GM12892 (cell line): ENCODE measurements around the gene SHROOM3.

ENCODE experiments used
- POLR2A ChIP-seq: IDR thresholded peaks from 2 replicates; pipeline ENCODE4 v1.6.1; 2011; ENCODE audit warnings: low read depth, low read length, control low read depth
- POLR2AphosphoS5 ChIP-seq: IDR thresholded peaks from 2 replicates; pipeline ENCODE4 v1.6.1; 2011; ENCODE audit warnings: low read depth, low read length, control low read depth

DNA sequence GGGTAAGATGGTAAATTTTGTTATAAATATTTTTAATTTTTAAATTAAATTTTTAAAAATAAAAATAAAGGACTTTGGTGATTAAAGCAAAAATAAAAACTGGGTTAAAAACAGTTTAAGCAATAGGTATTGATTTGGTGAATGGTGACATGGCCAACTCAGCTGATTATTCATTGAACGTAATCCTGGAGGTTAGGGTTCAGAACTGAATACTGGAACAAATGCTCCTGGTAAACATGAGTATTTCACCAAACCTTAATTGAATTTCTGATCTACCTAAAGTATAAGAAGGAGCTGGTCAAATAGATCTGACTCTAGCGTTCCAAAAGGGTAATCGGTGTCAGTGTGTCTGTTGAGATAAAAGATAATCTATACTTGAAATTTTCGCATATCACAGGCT lies 141.8 kb downstream of the SHROOM3 start:
- TF ChIP-seq POLR2A (no peak), POLR2AphosphoS5 (no peak)
